ENCODE results near the gene HCN3.

HCN3 gene

DNA sequence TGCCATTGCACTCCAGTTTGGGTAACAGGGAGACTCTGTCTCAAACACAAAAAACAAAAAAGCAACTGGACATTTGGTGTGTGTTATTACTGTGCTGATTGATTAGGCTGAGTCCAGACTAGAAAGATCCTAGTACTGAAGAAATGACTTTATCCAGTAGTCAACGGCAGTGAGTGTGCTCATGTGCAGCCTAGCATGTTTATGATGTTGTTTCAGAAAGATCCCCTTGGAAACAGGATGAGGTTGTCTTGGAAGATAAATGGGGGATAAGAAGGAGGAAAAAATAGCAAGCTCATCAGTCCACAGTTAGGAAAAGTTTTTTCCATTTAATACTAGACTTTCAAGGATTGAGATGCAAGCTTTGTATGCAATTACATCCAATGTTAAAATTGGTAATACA is 57.7 kb downstream of the HCN3 start:
- DNase-seq (ENCODE audit: low read depth in 2 of 2, low spot score in 1 of 2): no peak

Measured in stimulated activated CD8-positive, alpha-beta memory T cell treated with anti-CD3 and anti-CD28 coated beads, Interleukin-4, amount 100 ng/mL, for 1 hour (primary cell).